ENCODE data around the gene GPR150. TPM values are rescaled to one million over a fixed set of nuclear protein-coding genes. Genes with fewer than 3 reads are reported as not detected.

GPR150 gene
- total RNA-seq, 2 experiments from 2014 or later: 0.60 to 0.75 TPM

GRCh38 chr5:95621839-95622629 is 2.1 kb downstream of the GPR150 start:
- Mint-ChIP-seq H3K4me3 (peak overlapping the region; percentile 88), H3K27ac (peak overlapping the region; percentile 68), H3K9me3 (no peaks in the 10 kb centered on the region), H3K27me3 (no peaks in the 10 kb centered on the region), H3K4me1 (ENCODE audit: low read depth) (peaks cover 61% of the 10 kb centered on the region), H3K36me3 (ENCODE audit: low read depth) (no peaks in the 10 kb centered on the region)
- Histone ChIP-seq H3K27ac (ENCODE audit: low read depth in 1 of 2, low read length in 2 of 2) (peak overlapping the region; percentile 32 to 37), H3K4me1 (ENCODE audit: insufficient read depth, low read length) (peaks cover 48% of the 10 kb centered on the region), H3K4me3 (ENCODE audit: low read length) (peak overlapping the region; percentile 53), H3K9me3 (ENCODE audit: control insufficient read depth in 1 of 2, insufficient read depth in 1 of 2, low read length in 2 of 2) (no peaks in the 10 kb centered on the region), H3K27me3 (ENCODE audit: control insufficient read depth in 1 of 2, insufficient read depth in 2 of 2, low read length in 2 of 2) (no peaks in the 10 kb centered on the region), H3K36me3 (ENCODE audit: insufficient read depth, low read length) (no peaks in the 10 kb centered on the region)
- ATAC-seq (ENCODE audit: poor library complexity) (peak; percentile 70), DNase-seq (peak in 10 of 14 experiments; percentile 4 to 82 (median 26))
- intact Hi-C loops (cut with DNase I, micrococcal nuclease): loop anchor here in 1 of 2 experiments (1.0 to 2.0 kb wide), 2 partner anchors 10 to 67 kb away; partner anchors contain the start of genes ARSK and SKIC3
- TF ChIP-seq CTCF (IDR thresholded peaks at IDR 0.05): no peak
- ChIA-PET CTCF (interaction anchor here (0.6 to 2.2 kb wide), 6 partner anchors 10 to 67 kb away, joined by 3 to 9 read pairs (median 4); partner anchors contain the start of genes ARSK, RFESD and SKIC3), POLR2A (interaction anchor here (0.7 to 5.5 kb wide), 15 partner anchors 10 to 1185 kb away, joined by 3 to 87 read pairs (median 4); partner anchors contain the start of genes ARSK, ERAP1, RFESD and RHOBTB3)

- Mint-ChIP-seq H3K4me3 (no peak overlapping the region), H3K4me1 (ENCODE audit: low read depth) (peaks cover 54% of the 10 kb centered on the region), H3K27me3 (no peaks in the 10 kb centered on the region), H3K36me3 (ENCODE audit: low read depth) (no peaks in the 10 kb centered on the region), H3K27ac (peak overlapping the region; percentile 68), H3K9me3 (no peaks in the 10 kb centered on the region)
- no peak for DNase-seq
- peak overlapping the region in 1 of 2 donors; percentile 32 for H3K27ac ChIP-seq (ENCODE audit: low read depth in 1 of 2, low read length in 2 of 2)
- intact Hi-C loops (cut with DNase I, micrococcal nuclease): no loop called here
- no peak for TF ChIP-seq CTCF (IDR thresholded peaks at IDR 0.05)
- ChIA-PET POLR2A (interaction anchor here (1.2 to 5.5 kb wide), 4 partner anchors 8 to 185 kb away, joined by 3 to 87 read pairs (median 56); partner anchors contain the start of genes ARSK, RFESD and SKIC3), CTCF (no interaction called here)
- no peaks in the 10 kb centered on the region for H3K36me3 ChIP-seq (ENCODE audit: insufficient read depth, low read length)
- peaks cover 46% of the 10 kb centered on the region for H3K4me1 ChIP-seq (ENCODE audit: insufficient read depth, low read length)
- no peaks in the 10 kb centered on the region for H3K9me3 ChIP-seq (ENCODE audit: control insufficient read depth in 1 of 2, insufficient read depth in 1 of 2, low read length in 2 of 2)
- H3K4me3 ChIP-seq (ENCODE audit: low read length): no peak overlapping the region
- ATAC-seq (ENCODE audit: poor library complexity): no peak
- H3K27me3 ChIP-seq (ENCODE audit: control insufficient read depth in 1 of 2, insufficient read depth in 2 of 2, low read length in 2 of 2): no peaks in the 10 kb centered on the region
Measured at GRCh38 chr5:95623706-95624105, 3.8 kb downstream of the GPR150 start.

GRCh38 chr5:95624368-95624767 is 4.5 kb downstream of the GPR150 start:
- Mint-ChIP-seq H3K4me3 (no peak overlapping the region), H3K27ac (no peak overlapping the region), H3K9me3 (no peaks in the 10 kb centered on the region), H3K4me1 (ENCODE audit: low read depth) (peaks cover 50% of the 10 kb centered on the region), H3K36me3 (ENCODE audit: low read depth) (no peaks in the 10 kb centered on the region), H3K27me3 (no peaks in the 10 kb centered on the region)
- Histone ChIP-seq H3K4me1 (ENCODE audit: insufficient read depth, low read length) (peaks cover 39% of the 10 kb centered on the region), H3K4me3 (ENCODE audit: low read length) (no peak overlapping the region), H3K27me3 (ENCODE audit: control insufficient read depth in 1 of 2, insufficient read depth in 2 of 2, low read length in 2 of 2) (no peaks in the 10 kb centered on the region), H3K9me3 (ENCODE audit: control insufficient read depth in 1 of 2, insufficient read depth in 1 of 2, low read length in 2 of 2) (no peaks in the 10 kb centered on the region), H3K27ac (ENCODE audit: low read depth in 1 of 2, low read length in 2 of 2) (no peak overlapping the region), H3K36me3 (ENCODE audit: insufficient read depth, low read length) (no peaks in the 10 kb centered on the region)
- ChIA-PET CTCF (no interaction called here), POLR2A (interaction anchor here (5.5 kb wide), 1 partner anchor 23 kb away, joined by 87 read pairs; the partner anchor contains the start of gene RFESD)
- ATAC-seq (ENCODE audit: poor library complexity) (no peak), DNase-seq (no peak)
- TF ChIP-seq CTCF (IDR thresholded peaks at IDR 0.05): no peak
- intact Hi-C loops (cut with DNase I, micrococcal nuclease): no loop called here
